ENCODE measurements around the gene DDIT4L.
"Not testable (repeated sequence)": the region's sequence is repeated elsewhere in the genome, so short reads cannot be mapped to it uniquely, and the experiment has no call there.

DDIT4L gene

GRCh38 chr4:100165809-100166208 lies 24.5 kb downstream of the DDIT4L start:
- DNase-seq, result no peak

GRCh38 chr4:100164808-100165760 lies 25.2 kb downstream of the DDIT4L start:
- DNase-seq, result no peak

DNA sequence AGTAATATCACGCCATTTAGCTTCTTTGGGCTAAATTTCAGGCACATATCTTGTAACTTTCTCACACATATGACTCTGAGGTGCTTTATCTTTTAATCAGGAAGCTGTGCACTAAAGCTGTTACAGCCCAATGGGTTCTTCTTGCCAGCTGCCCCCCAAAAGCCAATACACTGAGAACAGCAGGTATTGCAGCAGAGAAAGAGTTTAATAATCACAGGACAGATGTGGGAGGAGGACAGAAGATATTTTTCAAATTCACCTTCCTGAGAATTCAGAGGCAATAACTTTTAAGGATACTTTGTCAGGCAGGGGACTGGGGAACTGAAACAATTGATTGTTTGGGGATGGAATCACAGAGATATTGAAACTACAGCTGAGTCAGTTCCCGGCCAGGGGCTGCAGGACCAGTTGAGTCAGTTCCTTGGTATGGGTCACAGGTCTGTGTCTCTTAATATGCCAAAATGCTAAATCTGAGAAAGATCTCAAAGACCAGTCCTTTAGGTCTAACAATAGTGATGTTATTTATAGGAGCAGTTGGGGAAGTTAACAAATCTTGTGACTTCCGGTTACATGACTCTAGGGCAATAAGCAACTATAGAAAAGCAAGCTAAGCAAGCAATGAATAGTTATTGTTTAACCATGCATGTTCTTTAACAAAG lies 28.1 kb downstream of the DDIT4L start:
- DNase-seq, result no peak

GRCh38 chr4:100149190-100149589 lies 41.1 kb downstream of the DDIT4L start:
- DNase-seq, result no peak

DNA sequence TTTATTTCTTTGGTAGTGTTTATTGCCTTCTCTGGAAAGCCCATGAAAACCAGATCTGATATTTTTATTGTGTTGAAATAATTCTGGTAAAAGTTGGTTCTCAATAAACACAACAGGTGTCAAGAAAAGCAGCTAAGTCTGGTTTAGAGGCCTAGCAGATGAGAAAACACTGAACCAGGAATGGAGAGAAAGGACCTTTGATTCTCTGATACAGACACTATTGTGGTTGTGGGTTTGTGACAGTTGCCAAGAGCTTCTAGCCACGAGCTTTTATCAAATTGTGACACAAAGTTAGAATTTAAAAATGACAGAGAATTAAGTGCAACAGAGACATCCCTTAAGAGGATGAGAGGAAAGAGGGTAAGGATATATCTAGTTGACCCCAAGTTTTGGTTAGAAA lies 42.6 kb downstream of the DDIT4L start:
- no peak for DNase-seq

DNA sequence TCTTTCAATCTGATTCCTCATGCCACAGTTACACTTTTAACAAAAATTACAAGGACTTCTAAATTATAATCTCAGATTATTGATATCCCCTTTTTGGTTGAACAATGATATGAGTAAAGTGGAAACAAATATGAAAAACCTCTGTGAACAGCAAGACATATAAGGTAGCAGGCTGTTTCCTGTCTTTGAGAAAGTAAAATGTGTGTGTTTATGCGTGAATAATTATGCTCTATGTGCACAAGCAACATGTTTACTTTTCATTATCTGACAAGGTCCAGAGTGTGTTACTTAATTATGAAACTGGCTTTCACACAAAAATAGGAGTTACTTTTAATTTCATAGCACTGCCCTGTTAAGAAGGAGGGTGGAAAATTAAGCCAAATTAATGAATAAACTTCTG lies 43.1 kb downstream of the DDIT4L start:
- DNase-seq, result no peak

GRCh38 chr4:100146756-100147155 lies 43.5 kb downstream of the DDIT4L start:
- no peak for DNase-seq

DNA sequence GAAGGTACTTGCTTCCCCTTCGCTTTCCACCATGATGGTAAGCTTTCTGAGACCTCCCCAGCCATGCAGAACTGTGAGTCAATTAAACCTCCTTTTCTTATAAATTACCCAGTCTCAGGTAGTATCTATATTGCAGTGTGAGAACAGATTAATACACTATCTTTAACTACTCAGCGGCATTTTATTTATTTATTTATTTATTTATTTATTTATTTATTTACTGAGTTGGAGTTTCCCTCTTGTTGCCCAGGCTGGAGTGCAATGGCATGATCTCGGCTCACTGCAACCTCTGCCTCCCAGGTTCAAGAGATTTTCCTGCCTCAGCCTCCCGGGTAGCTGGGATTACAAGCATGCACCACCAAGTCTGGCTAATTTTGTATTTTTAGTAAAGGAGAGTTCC lies 52.9 kb downstream of the DDIT4L start:
- DNase-seq, result not testable (repeated sequence)

Measured in NCI-H226 (cell line).